ENCODE results near the gene OSBPL9.

OSBPL9 gene

GRCh38 chr1:51574796-51575195 is 42.1 kb upstream of the OSBPL9 start:
- no peak for TF ChIP-seq CTCF (IDR thresholded peaks at IDR 0.05)

GRCh38 chr1:51575406-51576084 is 41.3 kb upstream of the OSBPL9 start:
- no peak for TF ChIP-seq CTCF (IDR thresholded peaks at IDR 0.05)

- TF ChIP-seq CTCF (IDR thresholded peaks at IDR 0.05), result no peak
Measured at GRCh38 chr1:51576085-51576444, 40.8 kb upstream of the OSBPL9 start.

GRCh38 chr1:51576923-51577322 is 40.0 kb upstream of the OSBPL9 start:
- no peak for TF ChIP-seq CTCF (IDR thresholded peaks at IDR 0.05)

- no peak for TF ChIP-seq CTCF (IDR thresholded peaks at IDR 0.05)
Measured at GRCh38 chr1:51578383-51579109, 38.3 kb upstream of the OSBPL9 start.

- no peak for TF ChIP-seq CTCF (IDR thresholded peaks at IDR 0.05)
Measured at GRCh38 chr1:51581238-51581637, 35.7 kb upstream of the OSBPL9 start.

GRCh38 chr1:51583532-51583931 is 33.4 kb upstream of the OSBPL9 start:
- TF ChIP-seq CTCF (IDR thresholded peaks at IDR 0.05), result no peak
